ENCODE results near the gene RAB13. TPM values are rescaled to one million over a fixed set of nuclear protein-coding genes. Genes with fewer than 3 reads are reported as not detected.
A peak's percentile ranks its signal among the peaks of the same experiment; 100 is the strongest.

RAB13 gene
- total RNA-seq, 1 experiment from 2014 or later = 42.3 TPM

DNA sequence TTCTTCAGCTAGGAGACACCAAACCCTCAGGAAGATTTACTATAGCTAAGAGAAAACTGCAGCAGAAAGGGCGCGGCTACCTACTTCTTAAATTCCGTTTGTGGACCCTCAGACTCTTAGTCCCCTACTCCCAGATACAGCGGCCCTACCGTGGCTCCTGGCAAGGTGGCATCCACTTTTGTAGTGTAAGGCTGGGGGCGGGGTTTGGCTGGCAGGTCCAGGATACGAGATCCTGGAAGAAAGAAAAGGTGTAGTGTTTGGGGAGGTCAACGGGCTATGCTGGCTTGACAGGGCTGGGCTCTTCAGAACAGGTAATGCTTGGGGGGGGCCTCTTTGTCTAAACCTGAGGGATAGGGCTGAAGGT, 18.2 kb downstream of the RAB13 start:
- H4K20me1 ChIP-seq (ENCODE audit: low read length) = no peaks in the 10 kb centered on the region
- H3K9ac ChIP-seq (ENCODE audit: low read length) = peak overlapping the region; percentile 77
- peak overlapping the region; percentile 93 for H3K4me2 ChIP-seq (ENCODE audit: low read length)
- H3K79me2 ChIP-seq (ENCODE audit: low read length) = peaks cover 41% of the 10 kb centered on the region
- DNase-seq = peak; percentile 52
- H3K36me3 ChIP-seq (ENCODE audit: low read depth, low read length) = no peaks in the 10 kb centered on the region
- no peaks in the 10 kb centered on the region for H3K9me2 ChIP-seq (replicated peaks; ENCODE audit: low read length)
- ChIA-PET POLR2A (ENCODE audit: unreplicated experiment) (interaction anchor here (0.6 to 2.2 kb wide), 3 partner anchors 10 to 1931 kb away, joined by 4 to 13 read pairs (median 8); partner anchors contain the start of gene JTB), CTCF (interaction anchor here (1.5 to 1.6 kb wide), 2 partner anchors 10 to 19 kb away, joined by 5 to 7 read pairs; partner anchors contain the start of genes JTB and RAB13)
- peak overlapping the region; percentile 71 for H3K4me3 ChIP-seq (ENCODE audit: low read length)
- ATAC-seq = peak; percentile 3; the same call in 1 of the 2 replicates
- H3K27ac ChIP-seq (ENCODE audit: low read length) = peak overlapping the region; percentile 81
- no peaks in the 10 kb centered on the region for H3K27me3 ChIP-seq (ENCODE audit: low read length)
- no peak for TF ChIP-seq EZH2phosphoT487 (IDR thresholded peaks at IDR 0.05; ENCODE audit: borderline replicate concordance, low read length)
- TF ChIP-seq, protein P1, sequence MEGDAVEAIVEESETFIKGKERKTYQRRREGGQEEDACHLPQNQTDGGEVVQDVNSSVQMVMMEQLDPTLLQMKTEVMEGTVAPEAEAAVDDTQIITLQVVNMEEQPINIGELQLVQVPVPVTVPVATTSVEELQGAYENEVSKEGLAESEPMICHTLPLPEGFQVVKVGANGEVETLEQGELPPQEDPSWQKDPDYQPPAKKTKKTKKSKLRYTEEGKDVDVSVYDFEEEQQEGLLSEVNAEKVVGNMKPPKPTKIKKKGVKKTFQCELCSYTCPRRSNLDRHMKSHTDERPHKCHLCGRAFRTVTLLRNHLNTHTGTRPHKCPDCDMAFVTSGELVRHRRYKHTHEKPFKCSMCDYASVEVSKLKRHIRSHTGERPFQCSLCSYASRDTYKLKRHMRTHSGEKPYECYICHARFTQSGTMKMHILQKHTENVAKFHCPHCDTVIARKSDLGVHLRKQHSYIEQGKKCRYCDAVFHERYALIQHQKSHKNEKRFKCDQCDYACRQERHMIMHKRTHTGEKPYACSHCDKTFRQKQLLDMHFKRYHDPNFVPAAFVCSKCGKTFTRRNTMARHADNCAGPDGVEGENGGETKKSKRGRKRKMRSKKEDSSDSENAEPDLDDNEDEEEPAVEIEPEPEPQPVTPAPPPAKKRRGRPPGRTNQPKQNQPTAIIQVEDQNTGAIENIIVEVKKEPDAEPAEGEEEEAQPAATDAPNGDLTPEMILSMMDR (conservative IDR thresholded peaks at IDR 0.05; ENCODE audit: low read depth, low read length) = no peak
- no peak for TF ChIP-seq EZH2 (IDR thresholded peaks at IDR 0.05; ENCODE audit: low read length, unreplicated experiment)
- no peaks in the 10 kb centered on the region for H3K9me3 ChIP-seq (ENCODE audit: low read length)
- H3F3A ChIP-seq (ENCODE audit: low read length, unreplicated experiment) = no peaks in the 10 kb centered on the region
- BruUV-seq (replicated peaks) = no TSS peak
- intact Hi-C loops (cut with micrococcal nuclease) = loop anchor here (1.0 kb wide), 2 partner anchors 9 to 18 kb away; partner anchors contain the start of genes JTB and RAB13
- peaks cover 25% of the 10 kb centered on the region for H3K4me1 ChIP-seq (ENCODE audit: insufficient read depth, low read length)
- H2AFZ ChIP-seq (ENCODE audit: low read length) = peak overlapping the region; percentile 80

DNA sequence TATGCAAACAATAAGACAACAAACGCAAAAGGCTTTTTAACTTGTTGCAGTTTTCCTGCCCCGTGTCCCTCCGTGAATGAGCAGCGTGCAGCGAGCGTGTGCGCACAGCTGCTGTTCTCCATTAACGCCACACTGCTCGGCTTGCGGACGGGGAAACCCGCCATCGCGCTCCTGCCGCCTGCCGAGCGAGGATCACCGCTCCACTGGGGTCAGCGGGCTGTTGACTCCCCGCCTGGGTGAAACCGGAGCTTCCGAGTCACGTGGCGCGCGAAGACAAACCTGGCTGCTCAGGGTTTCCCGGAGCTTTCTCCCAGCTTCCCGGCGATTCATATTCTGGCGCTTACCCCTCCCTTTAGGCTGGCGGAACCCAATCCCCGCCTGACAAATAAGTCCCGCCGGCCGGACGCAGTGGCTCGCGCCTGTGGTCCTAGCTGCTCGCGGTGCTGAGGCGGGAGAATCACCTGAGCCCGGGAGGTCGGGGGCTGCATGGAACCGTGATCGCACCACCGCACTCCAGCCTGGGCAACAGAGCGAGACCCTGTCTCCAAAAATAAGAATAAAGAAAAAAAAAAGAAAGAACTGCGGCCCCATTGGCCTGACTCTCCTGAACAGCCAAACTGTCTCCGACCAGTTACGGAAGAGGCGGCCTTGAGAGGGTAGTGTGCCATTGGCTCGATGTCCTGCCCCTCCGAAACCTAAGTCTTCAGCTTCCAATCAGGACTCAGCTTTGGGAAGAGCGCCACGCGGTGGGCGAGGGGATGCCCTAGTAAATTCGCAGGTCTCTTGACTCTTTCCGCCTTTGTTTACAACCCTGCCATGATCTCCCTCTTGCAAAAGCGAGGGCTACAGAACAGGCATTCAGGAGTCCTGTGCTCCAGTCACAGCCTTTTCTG, 18.8 kb downstream of the RAB13 start, which contains the start of gene CREB3L4:
Gene CREB3L4 (plus strand): TSS at position 796 of the 893 bp plus-strand sequence. CDS start 624 bp downstream, outside the sequence.
- peaks cover 31% of the 10 kb centered on the region for H3K4me1 ChIP-seq (ENCODE audit: insufficient read depth, low read length)
- H3K79me2 ChIP-seq (ENCODE audit: low read length) = peaks cover 48% of the 10 kb centered on the region
- H3K27me3 ChIP-seq (ENCODE audit: low read length) = no peaks in the 10 kb centered on the region
- peak; percentile 68 for ATAC-seq
- H3F3A ChIP-seq (ENCODE audit: low read length, unreplicated experiment) = no peaks in the 10 kb centered on the region
- POLR2A ChIA-PET (ENCODE audit: unreplicated experiment) = interaction anchor here (0.6 to 2.2 kb wide), 6 partner anchors 10 to 1930 kb away, joined by 3 to 13 read pairs (median 4); partner anchors contain the start of genes GATAD2B and JTB
- no peaks in the 10 kb centered on the region for H3K9me3 ChIP-seq (ENCODE audit: low read length)
- intact Hi-C loops (cut with micrococcal nuclease) = loop anchor here (1.0 kb wide), 1 partner anchor 19 kb away; the partner anchor contains the start of gene RAB13
- peak within 1 kb of the TSS; percentile 77 for H3K9ac ChIP-seq (ENCODE audit: low read length)
- no peaks in the 10 kb centered on the region for H3K9me2 ChIP-seq (replicated peaks; ENCODE audit: low read length)
- TF ChIP-seq EZH2phosphoT487 (IDR thresholded peaks at IDR 0.05; ENCODE audit: borderline replicate concordance, low read length) (no peak), EZH2 (IDR thresholded peaks at IDR 0.05; ENCODE audit: low read length, unreplicated experiment) (no peak)
- TF ChIP-seq, protein P1 (conservative IDR thresholded peaks at IDR 0.05; ENCODE audit: low read depth, low read length) = peak; percentile 55
- H4K20me1 ChIP-seq (ENCODE audit: low read length) = no peaks in the 10 kb centered on the region
- H3K27ac ChIP-seq (ENCODE audit: low read length) = peak within 1 kb of the TSS; percentile 81
- H2AFZ ChIP-seq (ENCODE audit: low read length) = peak within 1 kb of the TSS; percentile 80
- no peaks in the 10 kb centered on the region for H3K36me3 ChIP-seq (ENCODE audit: low read depth, low read length)
- CTCF ChIA-PET = interaction anchor here (0.5 to 1.6 kb wide), 3 partner anchors 10 to 38 kb away, joined by 3 to 7 read pairs (median 5); partner anchors contain the start of genes JTB and RAB13
- peak within 1 kb of the TSS; percentile 71 for H3K4me3 ChIP-seq (ENCODE audit: low read length)
- DNase-seq = peak; percentile 98
- H3K4me2 ChIP-seq (ENCODE audit: low read length) = peak within 1 kb of the TSS; percentile 93
- TSS peak; percentile 18 for BruUV-seq (replicated peaks)

Measured in PC-3 (cell line).